H9 (cell line): ENCODE measurements around the gene ARL16. TPM values are rescaled to one million over a fixed set of nuclear protein-coding genes. Genes with fewer than 3 reads are reported as not detected.

Experiments used
- DNase-seq: peaks from one replicate; pipeline ENCODE4 v3.0.0-alpha.2; 2017
- H2AFZ ChIP-seq: one replicate; pipeline ENCODE4 v1.6.1; 2013; ENCODE audit warnings: mild to moderate bottlenecking, low read length, control low read depth, moderate library complexity
- H2AK5ac ChIP-seq: 2 replicates; pipeline ENCODE4 v1.6.1; 2013; ENCODE audit warnings: low read length, control low read depth, mixed read lengths; ENCODE audit not compliant: insufficient read length
- H2BK120ac ChIP-seq: one replicate; pipeline ENCODE4 v1.6.1; 2013; ENCODE audit warnings: low read depth, mild to moderate bottlenecking, low read length, control low read depth, inconsistent platforms; ENCODE audit not compliant: poor library complexity, severe bottlenecking
- H2BK12ac ChIP-seq: 2 replicates; pipeline ENCODE4 v1.6.1; 2013; ENCODE audit warnings: low read length, control low read depth, mixed read lengths, low read depth; ENCODE audit not compliant: insufficient read length
- H2BK15ac ChIP-seq: 2 replicates; pipeline ENCODE4 v1.6.1; 2013; ENCODE audit warnings: low read depth, low read length, control low read depth
- H2BK20ac ChIP-seq: one replicate; pipeline ENCODE4 v1.6.1; 2013; ENCODE audit warnings: low read depth, mild to moderate bottlenecking, low read length, control low read depth, inconsistent platforms; ENCODE audit not compliant: poor library complexity, severe bottlenecking
- H2BK5ac ChIP-seq: 2 replicates; pipeline ENCODE4 v1.6.1; 2013; ENCODE audit warnings: low read length, control low read depth, mixed read lengths; ENCODE audit not compliant: insufficient read length
- H3K14ac ChIP-seq: 2 replicates; pipeline ENCODE4 v1.6.1; 2013; ENCODE audit warnings: low read length, control low read depth; ENCODE audit not compliant: insufficient read depth
- H3K18ac ChIP-seq: 2 replicates; pipeline ENCODE4 v1.6.1; 2013; ENCODE audit warnings: low read depth, mild to moderate bottlenecking, mixed read lengths, low read length, control low read depth; ENCODE audit not compliant: insufficient read length
- H3K23ac ChIP-seq: 2 replicates; pipeline ENCODE4 v1.6.1; 2013; ENCODE audit warnings: low read length, control low read depth, mixed read lengths, low read depth; ENCODE audit not compliant: insufficient read length
- H3K23me2 ChIP-seq: 2 replicates; pipeline ENCODE4 v1.6.1; 2013; ENCODE audit warnings: low read depth, mild to moderate bottlenecking, mixed read lengths, low read length, control low read depth; ENCODE audit not compliant: insufficient read length, poor library complexity, severe bottlenecking
- H3K27ac ChIP-seq: 2 replicates; pipeline ENCODE4 v1.5.1; 2013; ENCODE audit warnings: low read length, control low read depth, mixed read lengths, low read depth; ENCODE audit not compliant: insufficient read length
- H3K27me3 ChIP-seq: 2 replicates; pipeline ENCODE4 v1.6.1; 2013; ENCODE audit warnings: low read length, control low read depth, inconsistent platforms; ENCODE audit not compliant: insufficient read depth
- H3K4ac ChIP-seq: 2 replicates; pipeline ENCODE4 v1.6.1; 2013; ENCODE audit warnings: low read depth, mild to moderate bottlenecking, control low read depth, inconsistent platforms, low read length, moderate library complexity
- H3K4me1 ChIP-seq: 2 replicates; pipeline ENCODE4 v1.6.1; 2013; ENCODE audit warnings: low read length, control low read depth, inconsistent platforms; ENCODE audit not compliant: insufficient read depth
- H3K4me2 ChIP-seq: 2 replicates; pipeline ENCODE4 v1.6.1; 2013; ENCODE audit warnings: low read length, control low read depth, mixed read lengths; ENCODE audit not compliant: insufficient read length, insufficient read depth
- H3K56ac ChIP-seq: 2 replicates; pipeline ENCODE4 v1.6.1; 2013; ENCODE audit warnings: low read depth, mild to moderate bottlenecking, mixed read lengths, low read length, control low read depth; ENCODE audit not compliant: insufficient read length
- H3K79me1 ChIP-seq: 2 replicates; pipeline ENCODE4 v1.6.1; 2013; ENCODE audit warnings: low read depth, mild to moderate bottlenecking, moderate library complexity, low read length, control low read depth, inconsistent platforms; ENCODE audit not compliant: insufficient read depth, poor library complexity, severe bottlenecking
- H3K79me2 ChIP-seq: 2 replicates; pipeline ENCODE4 v1.6.1; 2013; ENCODE audit warnings: low read length, control low read depth, inconsistent platforms; ENCODE audit not compliant: insufficient read depth
- H3K9ac ChIP-seq: 2 replicates; pipeline ENCODE4 v1.6.1; 2013; ENCODE audit warnings: low read length, control low read depth, mixed read lengths; ENCODE audit not compliant: insufficient read length; ENCODE audit errors: extremely low read depth
- H3K9me3 ChIP-seq: one replicate; pipeline ENCODE4 v1.6.1; 2013; ENCODE audit warnings: low read depth, low read length, inconsistent platforms; ENCODE audit not compliant: control insufficient read depth
- H3T11ph ChIP-seq: one replicate; pipeline ENCODE4 v1.6.1; 2013; ENCODE audit warnings: mild to moderate bottlenecking, low read length, control low read depth, inconsistent platforms
- H4K20me1 ChIP-seq: one replicate; pipeline ENCODE4 v1.6.1; 2013; ENCODE audit not compliant: control insufficient read depth, insufficient read length, insufficient read depth
- H4K5ac ChIP-seq: 2 replicates; pipeline ENCODE4 v1.6.1; 2013; ENCODE audit warnings: low read depth, mild to moderate bottlenecking, mixed read lengths, low read length, control low read depth; ENCODE audit not compliant: insufficient read length
- H4K8ac ChIP-seq: replicated peaks from 2 replicates; pipeline ENCODE4 v1.6.1; 2013; ENCODE audit warnings: low read length, control low read depth, mixed read lengths, low read depth; ENCODE audit not compliant: insufficient read length
- H4K91ac ChIP-seq: 2 replicates; pipeline ENCODE4 v1.6.1; 2013; ENCODE audit warnings: low read depth, mild to moderate bottlenecking, moderate library complexity, mixed read lengths, low read length, control low read depth; ENCODE audit not compliant: insufficient read length
- H3K27ac Mint-ChIP-seq, 3 experiments: 2 replicates in 2 of 3; 3 replicates in 1 of 3; pipeline ENCODE4 v1.8.0; 2020 to 2021; ENCODE audit warnings: mixed read lengths in 3 of 3, mild to moderate bottlenecking in 1 of 3, moderate library complexity in 1 of 3
- H3K27me3 Mint-ChIP-seq: 2 replicates; pipeline ENCODE4 v1.8.0; 2021; ENCODE audit warnings: low read depth, mild to moderate bottlenecking, moderate library complexity, mixed read lengths
- H3K36me3 Mint-ChIP-seq, 3 experiments: 2 replicates in 2 of 3; 3 replicates in 1 of 3; pipeline ENCODE4 v1.8.0; 2020 to 2021; ENCODE audit warnings: low read depth in 3 of 3, mixed read lengths in 3 of 3; ENCODE audit not compliant: insufficient read depth in 1 of 3
- H3K4me1 Mint-ChIP-seq, 2 experiments: 2 replicates each; pipeline ENCODE4 v1.8.0; 2020; ENCODE audit warnings: mixed read lengths in 2 of 2
- H3K4me3 Mint-ChIP-seq, 2 experiments: 2 replicates in 1 of 2; 3 replicates in 1 of 2; pipeline ENCODE4 v1.8.0; 2020 to 2021; ENCODE audit warnings: mild to moderate bottlenecking in 2 of 2, mixed read lengths in 2 of 2, moderate library complexity in 1 of 2
- H3K9me3 Mint-ChIP-seq, 2 experiments: 2 replicates in 1 of 2; 3 replicates in 1 of 2; pipeline ENCODE4 v1.8.0; 2020; ENCODE audit warnings: mild to moderate bottlenecking in 2 of 2, mixed read lengths in 2 of 2, moderate library complexity in 1 of 2
- WGBS: extraction: QIAGEN DNeasy Blood & Tissue Kit; methylation state at CpG from one replicate; pipeline ENCODE4 v1.1.7; 2013; ENCODE audit warnings: missing lambda C conversion rate, low lambda C conversion rate, mixed read lengths; ENCODE audit not compliant: insufficient read length; ENCODE audit errors: extremely low coverage; 5-methylcytosine and 5-hydroxymethylcytosine counted together
- total RNA-seq: library from RNA; stranded (reverse); gene quantifications from 2 replicates; pipeline ENCODE4 v1.2.1, GENCODE V29; 2021
- TF ChIP-seq, protein P1 (sequence below): fragments of 200-600 bp; sonication (generic); conservative IDR thresholded peaks from 3 replicates; pipeline ENCODE4 v1.8.0; 2021; ENCODE audit warnings: antibody characterized with exemption, mild to moderate bottlenecking

ARL16 gene
- total RNA-seq, 1 experiment from 2014 or later, result 58.6 TPM

DNA sequence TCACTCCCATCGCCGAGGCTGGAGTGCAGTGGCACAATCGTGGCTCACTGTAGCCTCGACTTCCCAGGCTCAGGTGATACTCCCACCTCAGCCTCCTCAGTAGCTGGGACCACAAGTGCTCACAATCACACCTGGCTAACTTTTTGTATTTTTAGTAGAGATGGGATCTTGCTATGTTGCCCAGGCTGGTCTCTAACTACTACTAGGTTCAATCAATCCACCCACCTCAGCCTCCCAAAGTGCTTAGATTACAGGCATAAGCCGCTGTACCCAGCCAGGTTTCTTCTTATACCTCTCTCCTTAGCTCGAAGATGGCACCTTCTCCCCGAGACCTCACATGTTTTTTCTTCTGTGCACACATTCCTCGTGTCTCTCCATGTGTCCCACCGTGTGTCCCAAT is 43.6 kb downstream of the ARL16 start:
- H2BK12ac ChIP-seq, result no peak overlapping the region
- no peak overlapping the region for H2BK20ac ChIP-seq
- H3K9ac ChIP-seq, result no peak overlapping the region
- peaks cover 0 to 3% (median 1%) of the 10 kb centered on the region in 3 experiments; a peak in 1 of 7 replicates for H3K36me3 Mint-ChIP-seq
- no peaks in the 10 kb centered on the region for H3K9me3 ChIP-seq
- H3K79me2 ChIP-seq, result peaks cover 12% of the 10 kb centered on the region; the same call in 1 of the 2 replicates
- no peak overlapping the region for H4K91ac ChIP-seq
- no CpG with 5 or more reads among the region's 9 CpGs for WGBS
- no peak for DNase-seq
- no peak overlapping the region for H3K27ac ChIP-seq
- no peak overlapping the region for H3K4me3 Mint-ChIP-seq
- H3K27me3 ChIP-seq, result no peaks in the 10 kb centered on the region
- H3K9me3 Mint-ChIP-seq, result 0 out of 5 replicates have a peak, but pooled peaks cover 0 to 2% of the 10 kb centered on the region in 2 experiments
- no peak overlapping the region for H3K14ac ChIP-seq
- peaks cover 8% of the 10 kb centered on the region for H3K23me2 ChIP-seq
- H3K4me1 ChIP-seq, result no peaks in the 10 kb centered on the region
- no peak overlapping the region for H4K8ac ChIP-seq
- H3K79me1 ChIP-seq, result peaks cover 8% of the 10 kb centered on the region
- H4K5ac ChIP-seq, result no peak overlapping the region
- H3K27ac Mint-ChIP-seq, result no peak overlapping the region; a peak in 1 of 7 replicates
- H2BK120ac ChIP-seq, result no peak overlapping the region
- peaks cover 9 to 10% of the 10 kb centered on the region in 2 experiments for H3K4me1 Mint-ChIP-seq
- H4K20me1 ChIP-seq, result no peaks in the 10 kb centered on the region
- no peak overlapping the region for H2BK15ac ChIP-seq
- H3T11ph ChIP-seq, result no peak overlapping the region
- TF ChIP-seq, protein P1, sequence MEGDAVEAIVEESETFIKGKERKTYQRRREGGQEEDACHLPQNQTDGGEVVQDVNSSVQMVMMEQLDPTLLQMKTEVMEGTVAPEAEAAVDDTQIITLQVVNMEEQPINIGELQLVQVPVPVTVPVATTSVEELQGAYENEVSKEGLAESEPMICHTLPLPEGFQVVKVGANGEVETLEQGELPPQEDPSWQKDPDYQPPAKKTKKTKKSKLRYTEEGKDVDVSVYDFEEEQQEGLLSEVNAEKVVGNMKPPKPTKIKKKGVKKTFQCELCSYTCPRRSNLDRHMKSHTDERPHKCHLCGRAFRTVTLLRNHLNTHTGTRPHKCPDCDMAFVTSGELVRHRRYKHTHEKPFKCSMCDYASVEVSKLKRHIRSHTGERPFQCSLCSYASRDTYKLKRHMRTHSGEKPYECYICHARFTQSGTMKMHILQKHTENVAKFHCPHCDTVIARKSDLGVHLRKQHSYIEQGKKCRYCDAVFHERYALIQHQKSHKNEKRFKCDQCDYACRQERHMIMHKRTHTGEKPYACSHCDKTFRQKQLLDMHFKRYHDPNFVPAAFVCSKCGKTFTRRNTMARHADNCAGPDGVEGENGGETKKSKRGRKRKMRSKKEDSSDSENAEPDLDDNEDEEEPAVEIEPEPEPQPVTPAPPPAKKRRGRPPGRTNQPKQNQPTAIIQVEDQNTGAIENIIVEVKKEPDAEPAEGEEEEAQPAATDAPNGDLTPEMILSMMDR, result no peak
- no peak overlapping the region for H3K4ac ChIP-seq
- H3K23ac ChIP-seq, result no peak overlapping the region
- no peak overlapping the region for H3K4me2 ChIP-seq
- H3K27me3 Mint-ChIP-seq, result no peaks in the 10 kb centered on the region
- no peak overlapping the region for H2AFZ ChIP-seq
- H3K18ac ChIP-seq, result no peak overlapping the region
- H3K56ac ChIP-seq, result no peak overlapping the region
- no peak overlapping the region for H2BK5ac ChIP-seq
- no peak overlapping the region for H2AK5ac ChIP-seq
